PC-3 (cell line): Measurements from ENCODE around the gene MAP3K20. TPM values are rescaled to one million over a fixed set of nuclear protein-coding genes. Genes with fewer than 3 reads are reported as not detected.
"Not testable (repeated sequence)": the region's sequence is repeated elsewhere in the genome, so short reads cannot be mapped to it uniquely, and the experiment has no call there.

Source experiments
- ATAC-seq: fragments of 200-7000 bp; cut with Tn5 transposase; 2 replicates; pipeline ENCODE4 v1.9.1; 2020; ENCODE audit warnings: mild to moderate bottlenecking, moderate library complexity
- BruUV-seq: library from RNA; stranded (reverse); fragments of 400-500 nt; replicated peaks from 2 replicates; lab custom pipeline; 2021; lab: Mats Ljungman, UMichigan
- CTCF ChIA-PET: fragments of 300-600 bp; sonication (Branson Sonifier 250); formaldehyde crosslinking; loops from one replicate; lab custom pipeline; 2022; ENCODE audit warnings: antibody characterized with exemption; lab: Charles Lee
- POLR2A ChIA-PET: fragments of 300-600 bp; sonication (Branson Sonifier 250); formaldehyde crosslinking; loops from one replicate; lab custom pipeline; 2022; ENCODE audit warnings: antibody characterized with exemption; ENCODE audit not compliant: unreplicated experiment; lab: Charles Lee
- DNase-seq: peaks from one replicate; pipeline ENCODE4 v3.0.0-alpha.2; 2015
- H2AFZ ChIP-seq: fragments of 300-600 bp; sonication (generic); 2 replicates; pipeline ENCODE4 v1.6.0; 2016; ENCODE audit warnings: antibody characterized with exemption, low read length
- H3F3A ChIP-seq: fragments of 300-600 bp; sonication (generic); one replicate; pipeline ENCODE4 v1.6.0; 2017; ENCODE audit warnings: antibody characterized with exemption, low read length, control low read depth, mild to moderate bottlenecking; ENCODE audit not compliant: unreplicated experiment
- H3K27ac ChIP-seq: fragments of 300-600 bp; sonication (generic); 2 replicates; pipeline ENCODE4 v1.5.1; 2016; ENCODE audit warnings: mild to moderate bottlenecking, low read length
- H3K27me3 ChIP-seq: fragments of 300-600 bp; sonication (generic); 2 replicates; pipeline ENCODE4 v1.6.1; 2016; ENCODE audit warnings: low read length, mixed read lengths
- H3K36me3 ChIP-seq: fragments of 300-600 bp; sonication (generic); 2 replicates; pipeline ENCODE4 v1.6.1; 2016; ENCODE audit warnings: low read depth, mixed run types, low read length, mixed read lengths
- H3K4me1 ChIP-seq: fragments of 300-600 bp; sonication (generic); 2 replicates; pipeline ENCODE4 v1.5.1; 2016; ENCODE audit warnings: low read length; ENCODE audit not compliant: insufficient read depth
- H3K4me2 ChIP-seq: fragments of 300-600 bp; sonication (generic); 2 replicates; pipeline ENCODE4 v1.6.0; 2016; ENCODE audit warnings: low read length
- H3K4me3 ChIP-seq: fragments of 300-600 bp; sonication (generic); 2 replicates; pipeline ENCODE4 v1.5.1; 2016; ENCODE audit warnings: mild to moderate bottlenecking, low read length, mixed read lengths
- H3K79me2 ChIP-seq: fragments of 300-600 bp; sonication (generic); 2 replicates; pipeline ENCODE4 v1.6.1; 2017; ENCODE audit warnings: low read length, mixed read lengths
- H3K9ac ChIP-seq: fragments of 300-600 bp; sonication (generic); 2 replicates; pipeline ENCODE4 v1.6.0; 2016; ENCODE audit warnings: mild to moderate bottlenecking, low read length
- H3K9me2 ChIP-seq: fragments of 300-600 bp; sonication (generic); replicated peaks from 2 replicates; pipeline ENCODE4 v1.6.1; 2016; ENCODE audit warnings: mixed run types, low read length, mixed read lengths
- H3K9me3 ChIP-seq: fragments of 300-600 bp; sonication (generic); 2 replicates; pipeline ENCODE4 v1.6.1; 2016; ENCODE audit warnings: low read length, mixed read lengths
- H4K20me1 ChIP-seq: fragments of 300-600 bp; sonication (generic); 2 replicates; pipeline ENCODE4 v1.6.1; 2016; ENCODE audit warnings: low read length, mixed read lengths
- EZH2 ChIP-seq: fragments of 300-600 bp; sonication (generic); IDR thresholded peaks from one replicate; pipeline ENCODE4 v1.6.1; 2017; ENCODE audit warnings: antibody characterized with exemption, mild to moderate bottlenecking, low read length; ENCODE audit not compliant: unreplicated experiment
- EZH2phosphoT487 ChIP-seq: fragments of 300-600 bp; sonication (generic); IDR thresholded peaks from 2 replicates; pipeline ENCODE4 v1.6.1; 2018; ENCODE audit warnings: mild to moderate bottlenecking, antibody characterized with exemption, low read length, borderline replicate concordance
- intact Hi-C: fragments of 100-400 bp; cut with micrococcal nuclease; formaldehyde crosslinking; loops from 2 replicates; pipeline ENCODE4 v1.9.0; 2023
- total RNA-seq: library from RNA; depleted of rRNA; stranded (reverse); fragments of >200 nt; gene quantifications from 2 replicates; pipeline ENCODE4 v1.2.3, GENCODE V29; 2014
- TF ChIP-seq, protein P1 (sequence below): fragments of 300-600 bp; sonication (generic); conservative IDR thresholded peaks from 2 replicates; pipeline ENCODE4 v1.5.1; 2017; ENCODE audit warnings: antibody characterized with exemption, low read depth, mild to moderate bottlenecking, low read length

The MAP3K20 gene
- total RNA-seq, 1 experiment from 2014 or later, result 29.8 TPM

DNA sequence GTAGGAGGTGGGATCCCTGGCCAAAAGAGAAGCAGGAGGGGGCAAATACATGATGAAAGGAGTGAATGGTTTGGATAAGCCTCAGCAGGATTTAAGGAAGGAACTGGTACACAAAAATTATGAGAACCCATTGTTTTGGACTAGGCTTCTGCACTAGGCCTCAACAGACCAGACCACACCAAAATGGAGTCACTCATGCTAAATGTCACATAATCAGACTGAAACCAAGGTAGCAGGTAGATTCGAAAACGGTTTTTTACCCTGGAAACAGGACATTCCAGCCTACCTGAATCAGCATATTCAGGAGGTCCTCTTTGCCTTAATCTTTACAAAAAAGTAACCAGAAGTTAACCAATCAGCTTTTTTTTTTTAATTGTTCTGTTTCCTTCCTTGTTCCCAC lies 229.7 kb downstream of the MAP3K20 start:
- DNase-seq (no peak), ATAC-seq (no peak)
- Histone ChIP-seq H3K79me2 (no peaks in the 10 kb centered on the region), H3K36me3 (no peaks in the 10 kb centered on the region), H3K9me3 (no peaks in the 10 kb centered on the region), H2AFZ (no peak overlapping the region), H3K27ac (no peak overlapping the region), H3K9me2 (no peaks in the 10 kb centered on the region), H3K9ac (no peak overlapping the region), H3K27me3 (no peaks in the 10 kb centered on the region), H3K4me3 (no peak overlapping the region), H4K20me1 (no peaks in the 10 kb centered on the region), H3F3A (no peaks in the 10 kb centered on the region), H3K4me1 (no peaks in the 10 kb centered on the region), H3K4me2 (no peak overlapping the region)
- ChIA-PET POLR2A (no interaction called here), CTCF (no interaction called here)
- intact Hi-C loops, result no loop called here
- no TSS peak for BruUV-seq
- TF ChIP-seq EZH2phosphoT487 (no peak), EZH2 (no peak)
- TF ChIP-seq, protein P1, sequence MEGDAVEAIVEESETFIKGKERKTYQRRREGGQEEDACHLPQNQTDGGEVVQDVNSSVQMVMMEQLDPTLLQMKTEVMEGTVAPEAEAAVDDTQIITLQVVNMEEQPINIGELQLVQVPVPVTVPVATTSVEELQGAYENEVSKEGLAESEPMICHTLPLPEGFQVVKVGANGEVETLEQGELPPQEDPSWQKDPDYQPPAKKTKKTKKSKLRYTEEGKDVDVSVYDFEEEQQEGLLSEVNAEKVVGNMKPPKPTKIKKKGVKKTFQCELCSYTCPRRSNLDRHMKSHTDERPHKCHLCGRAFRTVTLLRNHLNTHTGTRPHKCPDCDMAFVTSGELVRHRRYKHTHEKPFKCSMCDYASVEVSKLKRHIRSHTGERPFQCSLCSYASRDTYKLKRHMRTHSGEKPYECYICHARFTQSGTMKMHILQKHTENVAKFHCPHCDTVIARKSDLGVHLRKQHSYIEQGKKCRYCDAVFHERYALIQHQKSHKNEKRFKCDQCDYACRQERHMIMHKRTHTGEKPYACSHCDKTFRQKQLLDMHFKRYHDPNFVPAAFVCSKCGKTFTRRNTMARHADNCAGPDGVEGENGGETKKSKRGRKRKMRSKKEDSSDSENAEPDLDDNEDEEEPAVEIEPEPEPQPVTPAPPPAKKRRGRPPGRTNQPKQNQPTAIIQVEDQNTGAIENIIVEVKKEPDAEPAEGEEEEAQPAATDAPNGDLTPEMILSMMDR, result no peak

GRCh38 chr2:173307293-173307692 lies 231.6 kb downstream of the MAP3K20 start:
- TF ChIP-seq, protein P1, result no peak
- TF ChIP-seq EZH2 (no peak), EZH2phosphoT487 (no peak)
- Histone ChIP-seq H3K36me3 (no peaks in the 10 kb centered on the region), H2AFZ (no peak overlapping the region), H3K4me2 (no peak overlapping the region), H3K4me1 (no peaks in the 10 kb centered on the region), H3K9ac (no peak overlapping the region), H3K9me2 (no peaks in the 10 kb centered on the region), H3K27me3 (no peaks in the 10 kb centered on the region), H3K4me3 (no peak overlapping the region), H3K9me3 (no peaks in the 10 kb centered on the region), H3K79me2 (no peaks in the 10 kb centered on the region), H4K20me1 (no peaks in the 10 kb centered on the region), H3F3A (no peaks in the 10 kb centered on the region), H3K27ac (no peak overlapping the region)
- CTCF ChIA-PET, result no interaction called here
- ATAC-seq (no peak), DNase-seq (no peak)
- POLR2A ChIA-PET, result interaction anchor here (0.6 kb wide), 1 partner anchor 17 kb away, joined by 5 read pairs; no protein-coding TSS in a partner anchor
- intact Hi-C loops, result no loop called here
- BruUV-seq, result no TSS peak

DNA sequence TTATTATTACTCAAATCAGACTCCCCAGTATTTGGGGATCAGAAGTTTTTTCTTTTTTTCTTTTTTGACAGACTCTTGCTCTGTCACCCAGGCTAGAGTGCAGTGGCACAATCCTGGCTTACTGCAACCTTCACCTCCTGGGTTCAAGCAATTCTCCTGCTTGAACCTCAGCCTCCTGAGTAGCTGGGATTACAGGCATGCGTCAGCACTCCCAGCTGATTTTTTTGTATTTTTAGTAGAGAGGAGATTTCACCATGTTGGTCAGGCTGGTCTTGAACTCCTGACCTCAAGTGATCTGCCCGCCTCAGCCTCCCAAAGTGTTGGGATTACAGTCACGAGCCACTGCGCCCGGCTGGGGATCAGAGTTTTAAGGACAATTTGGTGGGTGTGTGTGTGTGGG lies 233.7 kb downstream of the MAP3K20 start:
- intact Hi-C loops, H3K4me3 ChIP-seq: not testable (repeated sequence)

More for the DNA sequence above, 233.7 kb downstream of the MAP3K20 start:
- H3K9ac ChIP-seq, H3K9me3 ChIP-seq, H3K27ac ChIP-seq, ATAC-seq, H3K9me2 ChIP-seq, CTCF ChIA-PET, DNase-seq, H4K20me1 ChIP-seq, H3K27me3 ChIP-seq, H3K4me2 ChIP-seq, H3K36me3 ChIP-seq, H3K4me1 ChIP-seq, H2AFZ ChIP-seq, POLR2A ChIA-PET, BruUV-seq, H3K79me2 ChIP-seq, H3F3A ChIP-seq: not testable (repeated sequence)
